GM19238 (cell line): ENCODE measurements around the gene MYPOP.
"Not testable (repeated sequence)": the region's sequence is repeated elsewhere in the genome, so short reads cannot be mapped to it uniquely, and the experiment has no call there.

Experiments used
- DNase-seq: peaks from one replicate; pipeline ENCODE4 v3.0.0; 2011; ENCODE audit warnings: low spot score; ENCODE audit not compliant: insufficient read length

The MYPOP gene

DNA sequence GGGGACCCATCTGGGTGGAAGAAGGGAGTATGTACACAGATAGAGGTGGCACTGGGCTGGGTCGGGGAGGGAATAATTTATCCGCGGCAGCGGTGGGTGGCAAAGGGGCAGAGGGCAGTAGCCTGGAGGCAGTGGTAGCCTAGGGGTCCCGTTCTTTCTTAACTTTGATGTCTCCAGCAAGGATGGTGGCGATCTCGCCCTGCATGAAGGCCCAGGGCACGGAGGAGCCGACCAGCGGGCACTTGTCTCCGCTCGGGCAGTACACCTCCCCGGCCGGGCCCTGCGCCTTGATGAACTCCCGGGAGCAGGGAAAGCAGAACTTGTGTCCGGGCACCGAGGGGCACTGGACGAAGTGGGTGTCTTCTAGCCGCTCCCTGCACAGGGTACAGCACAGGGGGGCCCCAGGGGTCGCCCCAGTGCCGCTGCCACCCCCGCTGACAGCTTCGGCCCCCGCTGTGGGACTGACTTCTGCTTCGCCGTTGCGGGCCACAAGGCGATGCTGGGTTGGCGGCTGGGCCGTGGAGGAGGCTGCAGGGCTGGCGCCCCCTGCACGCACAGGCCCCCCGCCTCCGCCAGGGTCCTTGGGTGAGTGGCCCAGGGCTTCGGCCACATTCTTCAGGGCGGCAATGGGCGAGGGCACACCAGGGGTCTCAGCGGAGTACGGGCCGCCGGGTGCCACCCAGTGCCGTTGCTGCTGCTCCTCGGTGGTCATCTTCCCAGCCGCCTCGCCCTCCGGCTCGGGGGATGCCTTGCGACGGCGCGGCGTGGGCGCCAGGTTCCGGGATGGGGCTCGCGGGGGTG lies 18.3 kb downstream of the MYPOP start:
- no peak for DNase-seq

- DNase-seq = no peak
These were observed 18.9 kb downstream of the MYPOP start for GRCh38 chr19:45883586-45883880.

DNA sequence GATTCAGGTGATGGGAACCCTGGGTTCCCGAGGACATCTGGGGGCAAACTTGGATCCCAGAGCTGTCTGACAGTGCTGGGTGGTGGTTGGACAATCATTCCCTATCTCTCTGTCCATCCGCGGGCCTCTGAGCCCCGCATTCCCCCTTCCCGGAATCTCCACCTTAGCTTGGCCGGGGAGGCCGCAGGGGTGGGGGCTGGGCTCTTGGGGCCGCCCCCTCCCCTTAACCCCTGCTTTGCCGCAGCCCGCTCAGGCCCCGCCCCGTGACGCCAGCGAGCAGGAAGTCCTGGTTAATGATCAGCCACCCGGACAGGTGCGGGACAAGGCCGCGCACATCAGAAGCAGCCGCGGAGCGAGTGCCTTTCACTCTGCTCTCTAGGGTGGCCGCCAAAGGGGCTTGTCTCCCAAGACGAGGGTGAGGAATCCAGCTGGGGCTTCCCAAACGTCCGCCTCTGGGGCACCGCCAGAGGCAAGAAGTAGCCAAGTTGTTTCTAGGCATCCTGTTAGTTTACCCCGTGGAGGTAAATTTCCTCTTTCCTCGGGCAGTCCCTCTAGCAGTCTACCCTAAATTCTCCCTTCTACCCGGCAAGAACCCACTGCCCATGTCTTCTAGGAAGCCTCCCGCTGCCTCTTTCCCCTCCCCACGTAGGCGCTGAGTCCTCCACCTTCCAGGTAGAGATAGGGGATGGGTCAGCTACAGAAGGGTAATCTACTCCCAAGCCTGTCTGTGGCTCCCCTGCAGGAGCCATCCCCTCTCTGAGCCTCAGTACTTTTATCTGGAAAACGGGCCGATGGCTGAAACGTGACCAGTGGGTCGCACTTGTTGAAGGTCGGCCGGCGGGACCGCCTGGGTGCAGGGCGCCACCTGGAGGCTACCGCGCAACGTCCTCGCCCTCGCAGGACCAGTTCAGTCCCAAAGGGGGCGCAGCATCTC lies 19.5 kb downstream of the MYPOP start:
- DNase-seq = peak; percentile 83

GRCh38 chr19:45881909-45882528 lies 20.4 kb downstream of the MYPOP start:
- no peak for DNase-seq

DNA sequence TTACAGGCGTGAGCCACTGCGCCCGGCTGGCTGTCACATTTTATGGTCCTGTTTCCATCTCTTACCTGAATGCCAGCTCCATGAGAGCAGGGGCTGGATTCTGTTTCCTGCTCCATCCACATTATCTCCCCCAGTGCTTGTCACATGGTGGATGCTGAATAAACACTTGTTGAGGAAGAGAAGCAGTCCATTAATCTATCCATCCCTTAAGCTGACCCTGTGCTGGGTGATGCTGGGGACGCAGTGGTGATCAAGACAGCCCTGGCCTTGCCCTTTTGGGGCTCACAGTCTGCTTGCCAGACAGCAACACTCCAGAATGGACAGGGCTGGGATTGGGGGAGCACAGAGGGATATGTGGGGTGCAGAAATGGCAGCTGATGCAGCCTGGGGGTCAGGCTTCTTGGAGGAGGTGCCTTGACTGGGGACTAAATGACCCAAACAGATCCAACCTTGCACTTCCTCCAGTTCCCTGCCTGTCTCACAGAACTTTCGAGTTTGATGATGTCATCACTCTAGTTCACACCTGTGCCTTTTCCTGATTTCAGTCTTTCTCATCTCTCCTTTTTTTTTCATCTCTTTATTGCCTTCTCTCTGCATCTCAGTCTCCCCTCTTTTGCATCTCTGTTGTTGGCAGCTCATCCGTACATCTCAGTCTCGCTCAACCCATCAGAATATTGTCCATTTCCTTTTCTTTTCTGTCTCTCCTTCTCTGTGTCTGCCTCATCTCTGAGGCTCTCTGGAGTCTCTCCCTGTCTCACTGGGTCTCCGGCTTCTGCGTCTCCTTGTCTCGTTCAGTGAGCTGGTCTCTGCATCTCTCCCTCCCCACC lies 21.1 kb downstream of the MYPOP start:
- DNase-seq = no peak

GRCh38 chr19:45879971-45880370 lies 22.4 kb downstream of the MYPOP start:
- DNase-seq = no peak

DNA sequence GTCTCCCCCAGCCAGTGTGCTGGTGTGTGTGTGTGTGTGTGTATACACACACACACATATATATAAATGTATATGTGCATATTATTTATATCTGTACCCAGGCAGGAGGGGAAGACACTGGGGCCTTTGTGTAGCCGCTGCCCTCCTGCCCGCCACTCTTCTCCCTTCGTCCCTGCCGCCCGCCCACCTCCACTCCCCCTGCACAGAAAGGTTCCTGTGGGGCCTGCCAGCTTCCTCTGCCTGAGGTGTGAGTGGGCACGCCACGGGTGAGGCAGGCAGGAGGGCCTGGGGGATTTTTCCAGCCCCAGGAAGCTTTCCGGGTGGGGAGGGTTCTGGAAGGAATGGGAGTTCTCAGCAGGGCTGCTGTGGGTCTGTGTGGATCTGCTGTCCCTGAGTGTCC lies 23.4 kb downstream of the MYPOP start:
- no peak for DNase-seq

DNA sequence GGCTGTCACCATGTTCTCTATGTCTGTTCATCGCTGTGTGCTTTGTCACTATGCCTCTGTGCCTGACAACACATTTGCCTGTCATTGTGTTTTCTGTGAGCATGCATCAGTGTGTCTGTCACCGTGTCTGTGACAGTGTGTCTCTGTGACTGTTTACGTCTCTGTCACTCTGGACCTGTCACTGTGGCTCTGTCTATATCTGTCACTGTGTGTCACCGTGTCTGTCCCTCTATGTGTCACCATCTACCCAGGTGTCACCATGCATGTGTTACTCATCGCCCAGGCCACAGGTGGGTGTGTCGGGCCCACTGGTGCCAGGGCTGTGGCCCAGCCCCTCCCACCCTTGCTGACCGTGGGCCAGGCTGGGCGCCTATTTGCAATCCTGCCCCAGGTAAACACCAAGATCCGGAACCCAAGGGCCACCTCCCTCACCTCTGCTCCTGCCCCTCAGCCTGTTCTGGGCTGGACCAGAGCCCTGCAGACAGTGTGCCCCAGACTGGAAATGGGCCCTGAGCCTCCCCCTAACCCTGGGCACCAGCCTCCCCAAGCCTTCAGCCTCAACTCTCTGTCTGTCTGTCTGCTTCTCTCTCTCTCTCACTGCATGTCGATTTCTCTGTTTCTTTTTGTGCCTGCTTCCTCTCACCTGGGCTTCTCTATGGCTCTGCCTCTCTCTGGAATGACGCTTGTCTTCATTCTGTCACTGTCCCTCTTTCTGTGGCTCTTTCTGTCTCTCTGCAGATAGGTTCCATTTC lies 24.2 kb downstream of the MYPOP start:
- DNase-seq = no peak

- peak; percentile 62 for DNase-seq
These were observed 25.8 kb downstream of the MYPOP start for GRCh38 chr19:45876411-45877197.

GRCh38 chr19:45876161-45876410 lies 26.3 kb downstream of the MYPOP start:
- DNase-seq = no peak

GRCh38 chr19:45874620-45874966 lies 27.8 kb downstream of the MYPOP start:
- no peak for DNase-seq

- DNase-seq = no peak
These were observed 29.1 kb downstream of the MYPOP start for GRCh38 chr19:45873219-45873772.

DNA sequence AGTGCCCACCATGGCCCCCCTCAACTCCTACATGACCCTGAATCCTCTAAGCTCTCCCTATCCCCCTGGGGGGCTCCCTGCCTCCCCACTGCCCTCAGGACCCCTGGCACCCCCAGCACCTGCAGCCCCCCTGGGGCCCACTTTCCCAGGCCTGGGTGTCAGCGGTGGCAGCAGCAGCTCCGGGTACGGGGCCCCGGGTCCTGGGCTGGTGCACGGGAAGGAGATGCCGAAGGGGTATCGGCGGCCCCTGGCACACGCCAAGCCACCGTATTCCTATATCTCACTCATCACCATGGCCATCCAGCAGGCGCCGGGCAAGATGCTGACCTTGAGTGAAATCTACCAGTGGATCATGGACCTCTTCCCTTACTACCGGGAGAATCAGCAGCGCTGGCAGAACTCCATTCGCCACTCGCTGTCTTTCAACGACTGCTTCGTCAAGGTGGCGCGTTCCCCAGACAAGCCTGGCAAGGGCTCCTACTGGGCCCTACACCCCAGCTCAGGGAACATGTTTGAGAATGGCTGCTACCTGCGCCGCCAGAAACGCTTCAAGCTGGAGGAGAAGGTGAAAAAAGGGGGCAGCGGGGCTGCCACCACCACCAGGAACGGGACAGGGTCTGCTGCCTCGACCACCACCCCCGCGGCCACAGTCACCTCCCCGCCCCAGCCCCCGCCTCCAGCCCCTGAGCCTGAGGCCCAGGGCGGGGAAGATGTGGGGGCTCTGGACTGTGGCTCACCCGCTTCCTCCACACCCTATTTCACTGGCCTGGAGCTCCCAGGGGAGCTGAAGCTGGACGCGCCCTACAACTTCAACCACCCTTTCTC lies 30.1 kb downstream of the MYPOP start:
- no peak for DNase-seq

DNA sequence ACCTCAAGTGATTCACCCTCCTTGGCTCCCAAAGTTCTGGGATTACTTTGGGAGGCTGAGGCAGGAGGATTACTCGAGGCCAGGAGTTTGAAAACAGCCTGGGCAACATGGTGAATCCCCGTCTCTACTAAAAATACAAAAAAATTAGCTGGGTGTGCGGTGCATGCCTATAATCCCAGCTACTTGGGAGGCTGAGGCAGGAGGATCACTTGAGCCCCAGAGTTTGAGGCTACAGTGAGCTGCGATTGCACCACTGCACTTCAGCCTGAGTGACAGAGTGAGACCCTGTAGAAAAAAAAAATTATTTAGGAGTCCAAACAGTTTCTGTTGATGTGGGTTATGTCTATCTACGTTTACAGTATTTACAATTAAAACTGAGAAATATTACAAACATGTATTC lies 31.6 kb downstream of the MYPOP start:
- no peak for DNase-seq

- not testable (repeated sequence) for DNase-seq
These were observed 35.2 kb downstream of the MYPOP start for GRCh38 chr19:45867241-45867640.

- no peak for DNase-seq
These were observed 35.8 kb downstream of the MYPOP start for GRCh38 chr19:45866400-45867176.

- no peak for DNase-seq
These were observed 37.0 kb downstream of the MYPOP start for GRCh38 chr19:45865269-45865948.

DNA sequence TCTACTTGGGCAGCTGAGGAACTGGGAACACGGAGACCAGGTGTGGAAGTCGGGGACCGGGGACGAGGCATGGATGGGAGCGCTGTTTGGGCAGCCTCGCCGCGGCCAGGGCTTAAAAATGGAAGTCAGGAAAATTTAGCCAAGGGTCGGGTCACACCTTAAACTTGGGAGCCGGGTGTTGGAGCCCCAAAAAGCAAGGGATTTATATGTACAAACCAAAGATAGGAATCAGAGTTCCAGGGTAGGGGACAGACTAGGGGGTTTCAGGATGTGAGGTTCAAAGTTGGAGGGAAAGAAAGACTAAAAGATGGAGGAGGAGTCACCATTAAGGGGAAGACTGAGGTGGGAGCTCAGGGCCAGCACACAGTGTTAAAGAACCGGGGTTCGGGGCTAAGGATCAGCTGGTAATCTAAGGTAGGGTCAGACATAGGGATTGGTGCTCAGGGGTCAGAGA lies 37.8 kb downstream of the MYPOP start:
- no peak for DNase-seq
